Neural progenitor cell (in vitro differentiated cells): ENCODE measurements around the gene TGFBR2. TPM values are rescaled to one million over a fixed set of nuclear protein-coding genes. Genes with fewer than 3 reads are reported as not detected.

Experiments used
- DNase-seq: peaks from one replicate; pipeline ENCODE4 v3.0.0-alpha.2; 2016; ENCODE audit warnings: low spot score
- H2AFZ ChIP-seq: fragments of 200-600 bp; sonication (generic); replicated peaks from 2 replicates; pipeline ENCODE4 v1.6.1; 2016; ENCODE audit warnings: antibody characterized with exemption
- H3F3A ChIP-seq: fragments of 200-600 bp; sonication (generic); 2 replicates; pipeline ENCODE4 v1.6.1; 2016; ENCODE audit warnings: antibody characterized with exemption, low read depth
- H3K27ac ChIP-seq: fragments of 200-600 bp; sonication (generic); 2 replicates; pipeline ENCODE4 v1.5.1; 2016; ENCODE audit warnings: mild to moderate bottlenecking
- H3K27me3 ChIP-seq: fragments of 200-600 bp; sonication (generic); 2 replicates; pipeline ENCODE4 v1.6.1; 2016; ENCODE audit warnings: mild to moderate bottlenecking, moderate library complexity
- H3K36me3 ChIP-seq: fragments of 200-600 bp; sonication (generic); 2 replicates; pipeline ENCODE4 v1.5.1; 2016
- H3K4me1 ChIP-seq: fragments of 200-600 bp; sonication (generic); 2 replicates; pipeline ENCODE4 v1.6.1; 2016; ENCODE audit warnings: mixed run types
- H3K4me2 ChIP-seq: fragments of 200-600 bp; sonication (generic); 2 replicates; pipeline ENCODE4 v1.6.1; 2016
- H3K4me3 ChIP-seq: fragments of 200-600 bp; sonication (generic); 2 replicates; pipeline ENCODE4 v1.5.1; 2016
- H3K79me2 ChIP-seq: fragments of 200-600 bp; sonication (generic); 2 replicates; pipeline ENCODE4 v1.6.1; 2016; ENCODE audit warnings: low read depth
- H3K9ac ChIP-seq: fragments of 200-600 bp; sonication (generic); 2 replicates; pipeline ENCODE4 v1.6.1; 2016
- H3K9me3 ChIP-seq: fragments of 200-600 bp; sonication (generic); 2 replicates; pipeline ENCODE4 v1.5.1; 2016; ENCODE audit warnings: low read depth
- H4K20me1 ChIP-seq: fragments of 200-600 bp; sonication (generic); 2 replicates; pipeline ENCODE4 v1.6.1; 2016; ENCODE audit warnings: low read depth
- H3K27ac Mint-ChIP-seq: 3 replicates; pipeline ENCODE4 v1.8.0; 2021; ENCODE audit warnings: mixed read lengths
- H3K27me3 Mint-ChIP-seq: 2 replicates; pipeline ENCODE4 v1.8.0; 2022; ENCODE audit warnings: low read depth, mild to moderate bottlenecking, inconsistent platforms, moderate library complexity, mixed read lengths; ENCODE audit not compliant: insufficient read depth
- H3K36me3 Mint-ChIP-seq: 3 replicates; pipeline ENCODE4 v1.8.0; 2021; ENCODE audit warnings: mixed read lengths
- H3K4me1 Mint-ChIP-seq: 3 replicates; pipeline ENCODE4 v1.8.0; 2021; ENCODE audit warnings: mixed read lengths
- H3K4me3 Mint-ChIP-seq: 3 replicates; pipeline ENCODE4 v1.8.0; 2021; ENCODE audit warnings: mild to moderate bottlenecking, moderate library complexity, mixed read lengths
- H3K9me3 Mint-ChIP-seq: 3 replicates; pipeline ENCODE4 v1.8.0; 2020; ENCODE audit warnings: mixed read lengths
- CTCF ChIP-seq: fragments of 200-600 bp; sonication (generic); IDR thresholded peaks from 2 replicates; pipeline ENCODE4 v1.5.1; 2017; ENCODE audit warnings: antibody characterized with exemption, mild to moderate bottlenecking
- EZH2 ChIP-seq: fragments of 200-600 bp; sonication (generic); IDR thresholded peaks from 2 replicates; pipeline ENCODE4 v1.6.1; 2017; ENCODE audit warnings: antibody characterized with exemption, mild to moderate bottlenecking, moderate library complexity
- EZH2phosphoT487 ChIP-seq: fragments of 200-600 bp; sonication (generic); IDR thresholded peaks from 2 replicates; pipeline ENCODE4 v1.6.1; 2017; ENCODE audit warnings: antibody characterized with exemption
- total RNA-seq: library from RNA; depleted of rRNA; stranded (reverse); fragments of >200 nt; gene quantifications from 2 replicates; pipeline ENCODE4 v1.2.3, GENCODE V29; 2015; ENCODE audit warnings: low replicate concordance

TGFBR2 gene
- total RNA-seq, 1 donor from 2014 or later: 7.3 TPM

DNA sequence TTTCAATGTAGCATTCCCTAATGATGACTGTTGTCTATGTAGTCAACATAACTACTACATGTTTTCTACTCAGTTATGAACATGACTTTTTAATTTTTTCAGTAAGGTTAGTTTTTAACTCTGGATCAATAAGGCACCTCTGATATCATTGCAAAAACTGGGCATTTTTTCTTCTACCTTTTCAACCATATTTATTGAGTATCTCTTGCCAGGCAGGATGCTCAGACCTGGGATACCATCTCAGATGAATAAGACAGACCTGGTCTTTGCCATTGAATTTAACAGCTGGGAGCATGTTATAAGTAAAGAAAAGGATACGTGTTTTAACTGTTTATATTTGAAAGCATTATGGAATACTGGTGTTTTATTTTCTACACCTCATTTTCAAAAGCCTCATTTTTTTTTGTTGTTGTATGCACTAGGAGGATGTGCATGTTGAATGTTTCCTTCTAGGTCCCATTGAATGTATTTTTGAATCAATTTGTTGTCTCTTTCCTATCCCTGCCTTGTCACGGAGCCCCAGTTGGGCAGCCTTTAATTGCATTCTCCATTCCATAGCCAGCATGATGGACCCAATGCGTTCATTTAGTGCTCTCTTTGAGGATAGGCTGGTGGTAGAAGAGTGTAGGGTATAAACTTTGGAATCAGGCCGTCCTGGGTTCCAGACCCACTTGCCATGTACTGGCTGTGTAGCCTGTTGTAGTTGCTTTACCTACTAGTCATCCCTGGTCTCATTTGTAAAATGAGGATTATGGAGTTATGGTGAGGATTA lies 3.7 kb downstream of the TGFBR2 start:
- Histone ChIP-seq H3K79me2 (peaks cover 70% of the 10 kb centered on the region), H3K27me3 (peaks cover 10% of the 10 kb centered on the region), H4K20me1 (no peaks in the 10 kb centered on the region), H2AFZ (no peak overlapping the region), H3K4me2 (no peak overlapping the region), H3K27ac (no peak overlapping the region), H3K4me3 (no peak overlapping the region), H3K36me3 (no peaks in the 10 kb centered on the region), H3K9me3 (no peaks in the 10 kb centered on the region), H3F3A (peaks cover 2% of the 10 kb centered on the region), H3K9ac (no peak overlapping the region), H3K4me1 (peaks cover 4% of the 10 kb centered on the region)
- H3K4me3 Mint-ChIP-seq: no peak overlapping the region
- no peaks in the 10 kb centered on the region for H3K27me3 Mint-ChIP-seq
- peaks cover 4% of the 10 kb centered on the region for H3K36me3 Mint-ChIP-seq
- DNase-seq: no peak
- TF ChIP-seq EZH2phosphoT487: no peak
- TF ChIP-seq CTCF: no peak
- no peak for TF ChIP-seq EZH2
- peaks cover 12% of the 10 kb centered on the region for H3K4me1 Mint-ChIP-seq
- peaks cover 2% of the 10 kb centered on the region for H3K9me3 Mint-ChIP-seq
- no peak overlapping the region for H3K27ac Mint-ChIP-seq

- TF ChIP-seq EZH2phosphoT487 (no peak), EZH2 (no peak), CTCF (no peak)
- Histone ChIP-seq H2AFZ (no peak overlapping the region), H3K36me3 (no peaks in the 10 kb centered on the region), H3K9me3 (no peaks in the 10 kb centered on the region), H3K27ac (no peak overlapping the region), H3K4me1 (peaks cover 3% of the 10 kb centered on the region), H3K4me3 (no peak overlapping the region), H3K27me3 (peaks cover 3% of the 10 kb centered on the region), H3K9ac (no peak overlapping the region), H3K79me2 (peaks cover 73% of the 10 kb centered on the region), H3F3A (no peaks in the 10 kb centered on the region), H3K4me2 (no peak overlapping the region), H4K20me1 (no peaks in the 10 kb centered on the region)
- Mint-ChIP-seq H3K4me1 (peaks cover 10% of the 10 kb centered on the region), H3K27ac (no peak overlapping the region), H3K36me3 (peaks cover 4% of the 10 kb centered on the region), H3K27me3 (no peaks in the 10 kb centered on the region), H3K4me3 (no peak overlapping the region), H3K9me3 (peaks cover 2% of the 10 kb centered on the region)
- DNase-seq: no peak
These were observed 4.4 kb downstream of the TGFBR2 start for GRCh38 chr3:30610702-30611368.

DNA sequence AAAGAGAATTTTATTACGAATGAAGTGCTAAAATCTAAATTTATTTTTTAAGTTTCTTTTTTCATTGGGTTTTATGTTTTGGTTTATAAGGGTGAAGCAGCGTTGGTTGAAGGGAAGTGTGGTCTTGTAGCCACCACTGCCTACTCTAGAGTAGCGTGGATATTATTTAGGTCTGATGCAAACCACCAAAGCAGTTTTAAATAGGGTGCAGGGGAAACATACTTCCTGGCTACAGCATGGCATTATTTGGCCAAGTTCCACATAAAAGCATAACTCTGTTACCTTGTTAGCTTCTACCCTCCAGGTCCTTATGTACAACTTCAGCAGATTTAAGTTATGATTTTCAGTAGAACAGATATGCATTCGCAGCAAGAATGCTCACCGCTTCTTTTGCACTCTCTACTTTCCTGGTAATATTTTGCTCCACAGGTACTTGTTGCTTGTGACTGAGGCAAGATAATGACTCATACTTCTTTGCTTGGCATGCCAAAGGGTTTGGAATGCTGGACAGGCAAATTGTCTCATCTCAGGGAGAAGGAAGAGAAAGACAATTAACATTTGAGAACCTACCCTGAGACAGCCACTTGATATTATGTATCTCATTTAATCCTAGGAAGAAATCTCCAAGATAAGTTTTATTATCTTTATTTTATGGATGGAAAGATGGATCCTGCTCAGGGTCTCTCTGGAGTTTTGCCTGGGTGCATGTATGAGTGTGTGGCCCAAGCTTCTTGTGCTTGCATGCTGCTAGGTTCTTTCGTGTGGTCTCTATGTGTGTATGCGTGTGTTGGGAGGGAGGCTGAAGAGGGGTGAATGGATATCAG lies 5.4 kb downstream of the TGFBR2 start:
- TF ChIP-seq EZH2phosphoT487 (no peak), EZH2 (no peak), CTCF (no peak)
- Histone ChIP-seq H3K9ac (no peak overlapping the region), H3K27me3 (no peaks in the 10 kb centered on the region), H4K20me1 (no peaks in the 10 kb centered on the region), H3K9me3 (no peaks in the 10 kb centered on the region), H3K4me2 (no peak overlapping the region), H3K36me3 (no peaks in the 10 kb centered on the region), H3K4me3 (no peak overlapping the region), H3F3A (no peaks in the 10 kb centered on the region), H2AFZ (no peak overlapping the region), H3K79me2 (peaks cover 75% of the 10 kb centered on the region), H3K27ac (no peak overlapping the region), H3K4me1 (no peaks in the 10 kb centered on the region)
- DNase-seq: no peak
- Mint-ChIP-seq H3K4me3 (no peak overlapping the region), H3K27ac (no peak overlapping the region), H3K36me3 (peaks cover 4% of the 10 kb centered on the region), H3K4me1 (peaks cover 5% of the 10 kb centered on the region), H3K27me3 (no peaks in the 10 kb centered on the region), H3K9me3 (peaks cover 2% of the 10 kb centered on the region)
